ENCODE data around the gene GINS1. TPM values are rescaled to one million over a fixed set of nuclear protein-coding genes. Genes with fewer than 3 reads are reported as not detected.

GINS1 gene
- total RNA-seq, 1 donor from 2014 or later, result 5.4 TPM

Other genes with a start within 250 kb of the GINS1 start
- 37.2 and 44.4 TPM in 2 replicates for gene ENTPD6, start 212.0 kb upstream of the GINS1 start, total RNA-seq
- gene PYGB, start 159.6 kb upstream of the GINS1 start, total RNA-seq, result 21.5 and 23.5 TPM in 2 replicates
- gene ABHD12, start 16.8 kb upstream of the GINS1 start, total RNA-seq, result 16.1 and 16.3 TPM in 2 replicates
- gene NINL, start 177.9 kb downstream of the GINS1 start, total RNA-seq, result 1.0 and 1.8 TPM in 2 replicates
- gene NANP, start 216.3 kb downstream of the GINS1 start, total RNA-seq, result 2.3 and 2.7 TPM in 2 replicates